GM19328 (cell line): ENCODE measurements around the gene PRH2.

Experiments
- ATAC-seq: cut with Tn5 transposase; IDR thresholded peaks from one replicate; pipeline ENCODE4 v1.9.1; 2021; ENCODE audit warnings: mild to moderate bottlenecking, moderate library complexity; ENCODE audit not compliant: unreplicated experiment

The PRH2 gene

DNA sequence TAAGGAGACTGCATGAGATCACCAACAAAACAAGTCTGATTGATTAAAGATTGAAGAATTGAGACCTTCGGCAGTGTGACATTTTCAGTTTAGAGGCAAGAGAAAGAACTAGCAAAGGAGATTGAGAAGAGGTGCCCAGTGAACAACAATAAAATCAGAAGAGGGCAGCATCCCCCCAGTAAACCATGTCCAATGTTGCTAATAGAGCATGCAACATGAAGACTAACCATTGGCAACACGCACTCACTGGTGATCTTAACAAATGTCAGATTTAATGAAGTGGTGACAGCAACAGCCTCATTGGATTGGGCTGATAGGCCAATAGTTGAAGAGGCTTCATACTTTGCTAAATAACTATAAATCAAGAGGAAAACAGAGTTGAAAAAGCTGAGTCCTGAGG lies 30.8 kb downstream of the PRH2 start:
- ATAC-seq = no peak

DNA sequence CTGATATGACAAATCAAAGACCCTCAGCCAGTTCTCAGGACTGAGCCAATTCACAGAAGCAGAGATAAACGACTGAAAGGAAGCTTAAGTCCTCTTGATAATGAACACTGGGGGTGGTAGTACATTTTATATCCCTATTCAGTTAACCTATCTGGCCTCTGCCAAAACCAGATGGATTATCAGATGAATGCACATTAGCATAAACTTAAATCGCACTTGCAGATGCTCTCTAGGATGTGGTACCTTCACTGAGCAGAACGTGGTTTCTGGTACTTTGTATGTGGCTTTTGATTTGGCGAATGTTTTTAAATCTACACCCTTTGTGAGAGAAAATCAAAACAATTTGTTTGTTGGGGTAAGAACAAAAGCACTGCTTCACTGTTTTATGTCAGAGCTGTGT lies 31.2 kb downstream of the PRH2 start:
- ATAC-seq = no peak

DNA sequence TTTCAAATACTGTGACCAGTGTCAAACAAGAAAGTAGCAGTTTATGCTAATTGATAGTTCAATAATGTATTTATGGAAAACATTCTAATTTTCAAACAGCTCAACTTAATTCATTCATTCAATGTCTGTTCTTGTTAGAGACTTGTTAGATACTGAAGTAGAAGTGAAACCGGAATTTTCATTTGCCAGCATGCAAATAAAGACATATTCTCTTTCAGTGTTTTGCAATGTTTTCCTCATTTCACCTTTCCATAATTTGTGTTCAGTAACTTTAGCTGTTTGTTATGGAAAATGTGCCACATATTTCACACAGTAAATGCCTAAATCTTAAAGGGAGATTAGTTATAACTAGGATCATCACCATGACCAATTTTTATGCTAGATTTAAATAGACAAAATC lies 36.4 kb downstream of the PRH2 start:
- ATAC-seq = no peak

DNA sequence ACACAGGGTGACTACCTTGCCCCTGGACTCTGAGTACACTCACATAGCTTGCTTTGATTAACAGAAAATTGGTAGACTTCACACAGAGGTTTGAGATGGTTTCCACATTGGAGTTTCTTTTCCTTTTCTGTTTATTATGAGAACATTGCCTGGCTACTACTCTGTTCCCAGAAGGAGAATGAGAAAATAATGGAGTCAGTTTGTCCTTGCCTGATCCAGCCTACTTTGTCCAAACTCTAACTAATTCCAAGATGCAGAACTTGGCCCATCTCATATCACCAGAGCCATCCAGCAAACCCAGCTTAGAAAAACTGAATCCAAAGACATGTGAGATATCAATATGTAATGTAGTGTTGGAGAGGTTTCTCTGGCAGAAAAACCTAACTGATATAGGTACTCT lies 37.3 kb downstream of the PRH2 start:
- ATAC-seq = no peak

DNA sequence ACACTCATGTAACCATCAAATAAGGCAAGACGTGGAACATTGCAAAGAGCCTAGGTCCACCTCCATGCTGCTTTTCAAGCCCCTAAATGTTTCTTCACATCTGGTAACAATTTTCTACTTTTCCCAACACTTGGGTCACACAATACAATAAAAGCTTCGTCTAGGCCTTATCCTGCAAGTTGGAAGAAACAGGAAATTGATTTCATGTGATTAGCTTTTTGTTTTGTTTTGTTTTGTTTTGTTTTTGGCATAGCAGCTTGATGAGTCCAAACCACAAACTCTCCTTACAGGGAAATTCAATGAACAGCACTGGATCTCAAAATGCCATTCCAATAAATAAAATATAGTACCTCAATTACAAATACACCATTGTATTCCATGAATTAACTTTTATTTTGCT lies 38.4 kb downstream of the PRH2 start:
- no peak for ATAC-seq

DNA sequence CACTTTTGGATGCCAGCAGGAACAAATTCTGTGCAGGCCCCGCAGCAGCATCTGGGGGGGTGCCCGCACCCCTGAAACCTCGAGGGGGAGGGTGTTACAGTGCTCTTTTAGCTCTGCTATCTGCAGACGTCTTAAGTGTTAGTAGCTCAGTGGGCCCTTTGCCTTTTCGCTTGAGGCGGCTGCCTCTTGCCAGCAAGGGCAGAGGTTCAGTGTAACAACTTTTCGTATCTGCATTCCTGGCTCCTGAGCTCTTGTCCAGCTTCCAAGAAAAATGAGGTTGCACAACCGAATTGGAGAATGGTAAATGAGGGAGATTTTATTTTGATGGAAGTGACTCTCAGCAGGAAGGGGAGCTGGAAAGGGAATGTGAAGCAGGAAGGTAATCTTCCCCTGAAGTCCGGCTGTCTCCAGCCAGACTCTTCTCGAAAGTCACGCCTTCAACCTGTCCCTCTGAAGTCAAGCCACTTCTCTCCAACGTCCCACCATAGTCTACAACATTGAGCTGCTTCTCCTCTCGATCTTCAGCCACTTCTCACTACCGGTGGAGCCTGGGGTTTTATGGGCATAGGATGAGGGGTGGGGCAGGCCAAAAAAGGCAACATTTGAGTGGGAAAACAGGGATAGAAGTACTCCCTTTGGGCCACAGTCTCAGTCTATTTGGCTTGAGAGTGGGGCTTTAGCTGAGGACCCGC lies 39.9 kb downstream of the PRH2 start:
- no peak for ATAC-seq

DNA sequence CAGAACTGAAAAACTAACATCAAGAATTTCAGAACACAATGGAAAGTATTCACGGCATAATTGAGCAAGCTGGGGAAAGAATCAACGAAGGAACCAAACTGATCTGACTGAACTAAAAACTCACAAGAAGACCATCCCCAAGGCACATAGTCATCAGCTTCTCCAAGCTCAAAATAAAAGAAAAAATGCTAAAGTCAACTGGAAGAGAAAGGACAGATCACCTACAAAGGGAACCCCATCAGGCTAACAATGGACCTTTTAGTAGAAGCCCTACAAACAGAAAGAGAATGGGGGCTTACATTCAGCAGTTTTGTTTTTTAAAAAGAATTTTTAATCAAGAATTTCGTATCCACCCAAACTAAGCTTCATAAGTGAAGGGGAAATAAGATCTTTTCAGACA lies 45.9 kb downstream of the PRH2 start:
- ATAC-seq = no peak

DNA sequence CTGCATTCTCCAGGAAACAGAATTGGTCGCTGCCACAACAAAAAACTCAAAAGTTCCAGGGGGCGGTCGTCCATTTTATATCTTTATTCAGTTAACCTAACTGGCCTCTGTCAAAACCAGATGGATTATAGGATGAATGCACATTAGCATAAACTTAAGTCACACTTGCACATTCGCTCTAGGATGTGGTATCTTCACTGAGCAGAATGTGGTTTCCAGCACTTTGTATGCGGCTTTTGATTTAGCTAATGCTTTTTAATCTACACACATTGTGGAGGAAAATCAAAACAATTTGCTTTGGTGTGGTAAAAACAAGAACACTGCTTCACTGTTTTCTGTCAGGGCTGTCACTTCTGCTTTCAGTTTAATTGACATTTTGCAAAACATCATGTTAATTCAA lies 53.2 kb downstream of the PRH2 start:
- no peak for ATAC-seq
